WI38 (cell line): ENCODE data around the gene CDK9.

Source experiments
- H3K4me3 ChIP-seq: 2 replicates; pipeline ENCODE4 v1.5.1; 2011; ENCODE audit warnings: low read depth, mild to moderate bottlenecking, control low read depth, low read length
- TF ChIP-seq, protein P1 (sequence below): IDR thresholded peaks from 2 replicates; pipeline ENCODE4 v1.5.1; 2012; ENCODE audit warnings: low read depth, mild to moderate bottlenecking, control low read depth, low read length

Gene CDK9

DNA sequence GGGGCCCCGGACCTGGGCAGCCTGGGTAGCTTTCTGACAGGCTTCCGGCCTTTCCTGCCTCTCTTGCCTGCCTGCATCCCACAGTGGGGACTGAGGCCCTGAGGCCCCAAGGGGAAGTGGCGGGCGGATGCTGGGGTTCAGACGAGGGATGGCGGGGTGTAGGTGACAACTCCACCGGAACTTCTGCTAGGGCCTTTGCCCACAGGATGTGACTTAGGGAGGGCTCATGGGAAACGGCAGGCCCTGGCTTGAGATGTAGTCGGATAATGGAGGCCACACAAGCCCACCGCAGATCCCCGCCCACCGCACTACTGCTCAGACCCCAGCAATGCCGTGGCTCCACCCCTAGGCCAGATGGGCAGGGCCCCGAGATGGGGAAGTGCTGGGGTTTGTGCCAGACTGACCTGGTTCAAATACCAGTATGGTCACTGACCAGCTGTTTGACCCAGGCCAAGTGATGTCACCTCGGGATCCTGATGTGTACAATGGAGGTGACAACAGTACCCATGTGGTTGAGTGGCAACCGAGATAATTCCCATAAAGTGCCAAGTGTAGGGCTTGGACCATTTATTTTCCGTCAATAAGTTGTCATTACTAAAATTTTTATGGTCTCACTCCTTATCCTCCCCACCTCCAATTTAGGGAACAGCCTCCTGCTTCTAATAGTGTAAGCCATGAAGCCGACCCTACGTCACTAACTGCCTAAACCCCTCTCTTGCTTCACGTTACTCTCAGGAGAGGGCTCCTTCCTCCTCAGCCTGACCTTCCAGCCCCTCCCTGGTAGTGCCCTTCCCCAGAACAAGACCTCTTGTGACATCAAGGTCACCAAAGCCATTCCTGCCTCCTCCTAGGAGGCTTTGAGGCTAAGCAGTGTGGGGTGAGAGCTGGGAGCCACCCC lies 2.5 kb upstream of the CDK9 start:
- TF ChIP-seq, protein P1, sequence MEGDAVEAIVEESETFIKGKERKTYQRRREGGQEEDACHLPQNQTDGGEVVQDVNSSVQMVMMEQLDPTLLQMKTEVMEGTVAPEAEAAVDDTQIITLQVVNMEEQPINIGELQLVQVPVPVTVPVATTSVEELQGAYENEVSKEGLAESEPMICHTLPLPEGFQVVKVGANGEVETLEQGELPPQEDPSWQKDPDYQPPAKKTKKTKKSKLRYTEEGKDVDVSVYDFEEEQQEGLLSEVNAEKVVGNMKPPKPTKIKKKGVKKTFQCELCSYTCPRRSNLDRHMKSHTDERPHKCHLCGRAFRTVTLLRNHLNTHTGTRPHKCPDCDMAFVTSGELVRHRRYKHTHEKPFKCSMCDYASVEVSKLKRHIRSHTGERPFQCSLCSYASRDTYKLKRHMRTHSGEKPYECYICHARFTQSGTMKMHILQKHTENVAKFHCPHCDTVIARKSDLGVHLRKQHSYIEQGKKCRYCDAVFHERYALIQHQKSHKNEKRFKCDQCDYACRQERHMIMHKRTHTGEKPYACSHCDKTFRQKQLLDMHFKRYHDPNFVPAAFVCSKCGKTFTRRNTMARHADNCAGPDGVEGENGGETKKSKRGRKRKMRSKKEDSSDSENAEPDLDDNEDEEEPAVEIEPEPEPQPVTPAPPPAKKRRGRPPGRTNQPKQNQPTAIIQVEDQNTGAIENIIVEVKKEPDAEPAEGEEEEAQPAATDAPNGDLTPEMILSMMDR: no peak
- H3K4me3 ChIP-seq: no peak overlapping the region

DNA sequence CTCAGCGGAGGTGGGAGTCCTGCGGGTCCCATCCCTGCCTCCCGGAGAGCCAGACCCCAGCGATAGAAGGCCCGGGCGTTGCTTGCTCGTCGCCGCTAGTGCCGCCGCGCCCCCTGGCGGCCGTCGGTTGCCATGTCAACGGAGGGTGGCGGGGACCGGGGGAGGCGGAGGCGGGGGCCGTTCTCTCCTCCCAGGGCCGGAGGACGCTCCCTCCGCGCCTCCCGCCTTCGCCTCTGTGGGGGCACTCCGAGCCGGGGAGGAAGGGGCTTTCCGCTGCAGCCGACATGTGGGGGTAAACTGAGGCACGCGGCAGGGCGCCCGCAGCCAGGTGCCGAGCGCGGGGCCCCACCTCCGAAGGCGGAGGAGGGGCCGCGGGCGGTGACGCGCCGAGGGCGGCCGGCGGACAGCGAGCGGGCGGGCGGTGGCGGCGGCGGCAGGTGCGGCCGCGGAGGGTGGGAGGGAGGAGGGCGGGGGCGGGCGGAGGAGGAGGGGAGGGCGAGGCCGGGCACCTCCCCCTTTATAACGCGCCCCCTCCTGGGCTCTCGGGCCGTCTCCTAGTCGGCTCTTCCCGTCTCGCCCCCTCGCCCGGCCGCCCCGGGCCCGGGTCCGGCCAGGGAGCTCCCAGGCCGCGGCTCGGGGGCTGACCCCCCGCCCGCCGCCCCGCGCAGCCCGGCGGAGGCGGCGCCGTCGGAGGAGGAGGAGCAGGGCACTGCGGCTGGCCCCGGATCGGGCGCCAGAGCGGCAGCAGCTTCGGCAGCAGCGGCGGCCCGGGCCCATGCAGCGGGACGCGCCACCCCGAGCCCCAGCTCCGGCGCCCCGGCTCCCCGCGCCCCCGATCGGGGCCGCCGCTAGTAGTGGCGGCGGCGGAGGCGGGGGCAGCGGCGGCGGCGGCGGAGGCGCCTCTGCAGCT lies 556 bp upstream of the CDK9 start:
- TF ChIP-seq, protein P1: peak; percentile 58
- H3K4me3 ChIP-seq: peak overlapping the region; percentile 88

- TF ChIP-seq, protein P1: no peak; the same call in 1 of the 2 replicates
- H3K4me3 ChIP-seq: peak overlapping the region; percentile 88
These were observed 905 bp downstream of the CDK9 start for GRCh38 chr9:127786773-127787104.

DNA sequence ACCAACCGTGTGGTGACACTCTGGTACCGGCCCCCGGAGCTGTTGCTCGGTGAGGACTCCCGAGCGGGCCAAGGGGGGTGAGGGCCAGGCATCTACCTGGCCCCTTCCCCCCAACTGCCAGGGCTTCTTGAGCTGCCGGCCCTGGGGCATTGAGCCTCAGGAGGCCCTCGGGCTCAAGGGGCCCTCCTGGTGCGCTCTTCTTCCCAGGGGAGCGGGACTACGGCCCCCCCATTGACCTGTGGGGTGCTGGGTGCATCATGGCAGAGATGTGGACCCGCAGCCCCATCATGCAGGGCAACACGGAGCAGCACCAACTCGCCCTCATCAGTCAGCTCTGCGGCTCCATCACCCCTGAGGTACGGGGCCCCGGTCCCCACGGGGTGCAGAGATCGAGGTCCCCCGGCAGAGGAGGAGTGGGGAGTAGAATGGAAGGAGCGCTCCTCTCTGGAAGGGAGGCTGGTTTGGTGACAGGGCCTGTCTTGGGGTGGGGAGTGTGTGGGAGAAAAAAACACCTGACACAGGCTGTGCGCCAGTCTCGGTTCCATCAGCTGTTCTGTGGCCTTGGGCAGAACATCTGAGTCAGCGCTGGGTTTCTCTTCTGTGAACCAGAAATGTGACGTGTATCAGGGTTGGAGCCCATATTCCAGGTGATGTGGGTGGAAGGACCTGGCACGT lies 2.6 kb downstream of the CDK9 start:
- H3K4me3 ChIP-seq: no peak overlapping the region
- TF ChIP-seq, protein P1: no peak

GRCh38 chr9:127789179-127789578 lies 3.3 kb downstream of the CDK9 start:
- no peak overlapping the region for H3K4me3 ChIP-seq
- TF ChIP-seq, protein P1: no peak

GRCh38 chr9:127790094-127790855 lies 4.4 kb downstream of the CDK9 start:
- TF ChIP-seq, protein P1: no peak
- no peak overlapping the region for H3K4me3 ChIP-seq
